DMS114 treated with DMSO at 0.1 percent for 48 hours (cell line): Measurements from ENCODE around the gene COX6A2.
"Not testable (repeated sequence)": the region's sequence is repeated elsewhere in the genome, so short reads cannot be mapped to it uniquely, and the experiment has no call there.

Experiments
- DNase-seq: peaks from one replicate; lab custom pipeline; 2025; ENCODE audit not compliant: unreplicated experiment; lab: John Stamatoyannopoulos, UW

The COX6A2 gene

GRCh38 chr16:31439023-31439422 lies 10.9 kb upstream of the COX6A2 start:
- DNase-seq: not testable (repeated sequence)

DNA sequence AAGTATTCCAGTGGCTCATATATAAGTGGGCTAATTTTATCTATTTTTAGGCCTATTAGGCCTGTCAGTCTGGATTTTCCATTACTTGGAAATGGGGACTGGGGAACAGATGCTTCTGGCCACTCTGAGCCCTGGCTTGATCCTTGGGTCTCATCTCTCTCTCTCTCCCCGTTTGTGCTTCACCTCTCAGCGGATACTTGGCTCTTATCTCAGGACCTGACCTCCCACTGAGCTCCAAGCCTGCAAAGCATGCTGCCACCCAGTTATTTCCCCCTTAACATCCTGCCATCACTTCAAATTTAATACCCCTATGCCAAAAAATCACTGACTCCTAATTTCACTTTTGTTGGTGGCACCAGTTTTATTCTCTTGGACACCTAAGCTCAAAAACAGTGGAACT lies 10.3 kb upstream of the COX6A2 start:
- DNase-seq: no peak

GRCh38 chr16:31436221-31437045 lies 8.3 kb upstream of the COX6A2 start:
- DNase-seq: no peak

DNA sequence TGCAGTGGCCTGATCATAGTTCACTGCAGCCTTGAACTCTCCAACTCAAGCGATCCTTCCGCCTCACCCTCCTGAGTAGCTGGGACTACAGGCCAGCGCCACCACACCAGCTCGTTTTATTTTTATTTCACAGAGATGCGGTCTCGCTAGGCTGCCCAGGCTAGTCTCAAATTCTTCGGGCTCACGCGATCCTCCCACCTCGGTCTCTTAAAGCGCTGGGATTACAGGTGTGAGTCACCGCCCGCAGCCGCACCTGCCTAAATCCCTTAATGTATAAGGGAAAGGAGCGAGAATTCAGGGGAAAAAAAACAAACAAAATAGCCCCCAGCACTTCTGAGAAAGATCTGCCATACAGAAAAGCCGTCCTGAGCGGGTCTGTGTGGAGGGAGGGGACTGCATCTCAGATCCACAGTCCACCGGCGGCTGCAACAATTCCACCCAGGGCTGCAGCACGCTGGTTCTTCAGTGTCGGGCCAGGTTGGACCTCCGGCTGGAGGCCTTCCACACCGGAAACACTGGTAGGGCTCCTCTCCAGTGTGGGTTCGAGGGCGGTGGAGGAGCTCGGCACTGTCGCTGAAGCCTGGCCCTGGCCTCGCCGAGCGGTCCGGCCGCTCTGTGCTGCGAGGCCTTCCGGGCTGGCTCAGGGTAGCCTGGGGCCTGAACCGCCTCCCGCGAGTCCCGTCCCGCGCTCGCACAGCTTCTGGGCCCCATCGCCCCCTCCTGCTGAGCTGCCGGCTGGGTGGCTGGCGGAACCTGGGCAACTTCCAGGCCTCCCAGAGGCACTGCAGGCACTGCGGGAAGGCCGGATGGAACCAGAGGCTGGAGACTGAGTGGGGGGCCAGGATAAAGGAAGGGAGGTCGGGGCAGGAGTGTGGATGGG lies 7.4 kb upstream of the COX6A2 start:
- DNase-seq: no peak

- DNase-seq: no peak
These were observed 2.4 kb upstream of the COX6A2 start for GRCh38 chr16:31430380-31431052.

GRCh38 chr16:31429796-31430195 lies 1.6 kb upstream of the COX6A2 start:
- no peak for DNase-seq

GRCh38 chr16:31429314-31429713 lies 1.2 kb upstream of the COX6A2 start:
- no peak for DNase-seq

DNA sequence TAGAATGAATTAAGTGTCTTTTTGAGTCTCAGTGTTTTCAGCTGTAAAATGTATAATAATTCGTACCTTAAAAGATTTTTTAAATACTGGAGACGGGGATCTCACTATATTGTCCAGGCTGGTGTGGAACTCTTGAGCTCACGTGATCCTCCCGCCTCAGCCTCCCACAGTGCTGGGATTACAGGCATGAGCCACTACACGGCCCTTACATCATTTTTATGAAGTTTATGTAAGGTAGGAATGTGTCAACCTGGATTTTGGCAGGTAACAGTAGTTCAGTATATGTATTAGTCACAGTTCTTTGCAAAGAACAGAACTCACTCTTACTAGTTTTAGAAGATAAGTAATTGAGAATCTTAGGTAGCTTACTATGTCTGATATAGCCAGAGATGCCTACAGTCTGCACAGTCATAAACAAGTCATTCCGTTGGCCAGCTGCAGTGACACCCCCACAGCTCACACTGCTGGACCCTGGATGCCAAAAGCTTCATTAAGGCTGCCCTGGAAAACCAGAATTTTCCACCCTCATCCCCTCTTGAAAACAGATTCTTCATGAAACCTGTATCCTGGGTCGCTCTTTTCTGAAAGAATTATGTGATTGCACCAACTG lies 583 bp upstream of the COX6A2 start:
- DNase-seq: no peak

- peak; percentile 42 for DNase-seq
These were observed 500 bp downstream of the COX6A2 start for GRCh38 chr16:31427441-31428278.

GRCh38 chr16:31423801-31424200 lies 4.4 kb downstream of the COX6A2 start:
- no peak for DNase-seq

- no peak for DNase-seq
These were observed 4.9 kb downstream of the COX6A2 start for GRCh38 chr16:31423241-31423640.

GRCh38 chr16:31421587-31421986 lies 6.6 kb downstream of the COX6A2 start:
- DNase-seq: no peak

DNA sequence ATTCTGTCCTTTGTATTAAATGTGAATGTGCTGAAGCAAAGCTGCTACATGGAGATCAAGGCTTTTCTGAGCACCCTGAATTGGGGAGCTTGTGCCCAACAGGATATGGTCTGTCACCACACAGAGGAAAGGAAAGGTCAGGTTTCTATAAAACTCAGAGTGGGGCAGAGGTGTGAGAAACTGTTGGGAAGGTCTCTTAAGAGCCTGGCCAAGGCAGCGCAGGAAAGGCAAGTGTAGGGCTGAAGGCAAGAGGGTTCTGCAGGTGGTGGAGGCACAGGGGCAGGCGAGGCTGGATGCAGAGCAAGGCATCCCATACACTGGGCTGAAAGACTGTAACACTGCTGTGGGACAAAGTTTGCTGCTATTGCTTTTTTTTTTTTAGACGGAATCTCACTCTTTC lies 8.1 kb downstream of the COX6A2 start:
- DNase-seq: no peak

GRCh38 chr16:31417916-31418315 lies 10.2 kb downstream of the COX6A2 start:
- DNase-seq: no peak

DNA sequence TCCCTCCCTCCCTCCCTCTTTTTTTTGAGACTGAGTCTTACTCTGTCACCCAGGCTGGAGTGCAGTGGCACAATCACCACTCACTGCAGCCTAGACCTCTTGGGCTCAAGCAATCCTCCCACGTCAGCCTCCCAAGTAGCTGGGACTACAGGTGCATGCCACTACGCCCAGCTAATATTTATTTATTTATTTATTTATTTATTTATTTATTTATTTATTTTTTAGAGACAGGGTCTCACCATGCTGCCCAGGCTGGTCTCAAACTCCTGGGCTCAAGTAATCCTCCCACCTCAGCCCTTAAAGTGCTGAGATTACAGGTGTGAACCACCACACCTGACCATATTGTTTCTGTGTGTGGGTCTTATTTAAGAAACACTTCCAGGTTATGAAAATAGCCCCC lies 11.1 kb downstream of the COX6A2 start:
- not testable (repeated sequence) for DNase-seq

DNA sequence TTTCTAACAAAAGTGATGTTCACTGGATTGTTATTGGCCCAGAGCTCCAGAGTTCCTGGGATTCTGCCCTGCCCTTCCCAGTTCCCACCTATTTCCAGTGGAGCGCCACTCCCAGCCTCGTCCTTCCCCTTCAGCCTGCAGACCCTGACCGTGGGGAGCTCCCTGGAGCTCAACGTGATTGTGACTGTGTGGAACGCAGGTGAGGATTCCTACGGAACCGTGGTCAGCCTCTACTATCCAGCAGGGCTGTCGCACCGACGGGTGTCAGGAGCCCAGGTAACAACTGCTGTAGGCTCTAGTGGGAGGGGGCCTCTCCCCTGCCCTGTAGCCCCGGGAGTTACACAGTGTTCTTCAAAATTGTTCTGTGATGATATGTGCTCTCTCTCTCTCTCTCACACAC lies 11.8 kb downstream of the COX6A2 start:
- DNase-seq: no peak

DNA sequence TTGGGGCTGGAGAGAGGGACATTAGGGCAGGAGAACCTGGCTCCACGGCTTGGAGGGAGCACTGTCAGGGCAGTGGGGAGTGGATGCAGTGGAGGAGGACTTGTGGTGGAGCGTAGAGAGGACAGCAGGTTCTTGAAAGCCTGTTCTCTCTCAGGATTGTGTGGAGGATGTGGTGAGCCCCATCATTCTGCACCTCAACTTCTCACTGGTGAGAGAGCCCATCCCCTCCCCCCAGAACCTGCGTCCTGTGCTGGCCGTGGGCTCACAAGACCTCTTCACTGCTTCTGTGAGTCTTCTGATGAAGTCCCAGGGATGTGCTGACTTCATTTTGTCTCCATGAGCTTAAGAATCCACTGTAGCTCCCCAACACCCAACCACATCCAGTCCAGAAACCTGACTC lies 13.5 kb downstream of the COX6A2 start:
- DNase-seq: no peak

DNA sequence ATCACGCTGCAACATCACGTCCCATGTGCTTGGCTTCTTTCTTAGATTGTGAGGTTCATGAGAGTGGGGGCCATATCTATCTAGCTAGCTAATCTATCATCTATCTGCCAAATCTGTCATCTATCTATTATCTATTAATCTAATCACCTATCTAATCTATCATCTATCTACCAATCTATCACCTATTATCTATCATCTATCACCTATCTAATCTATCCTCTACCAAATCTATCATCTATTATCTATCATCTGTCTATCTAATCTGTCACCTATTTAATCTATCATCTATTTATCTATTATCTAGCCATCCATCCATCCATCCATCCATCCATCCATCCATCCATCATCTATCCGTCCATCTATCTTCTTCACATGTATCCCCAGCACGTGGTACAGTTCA lies 14.2 kb downstream of the COX6A2 start:
- no peak for DNase-seq

DNA sequence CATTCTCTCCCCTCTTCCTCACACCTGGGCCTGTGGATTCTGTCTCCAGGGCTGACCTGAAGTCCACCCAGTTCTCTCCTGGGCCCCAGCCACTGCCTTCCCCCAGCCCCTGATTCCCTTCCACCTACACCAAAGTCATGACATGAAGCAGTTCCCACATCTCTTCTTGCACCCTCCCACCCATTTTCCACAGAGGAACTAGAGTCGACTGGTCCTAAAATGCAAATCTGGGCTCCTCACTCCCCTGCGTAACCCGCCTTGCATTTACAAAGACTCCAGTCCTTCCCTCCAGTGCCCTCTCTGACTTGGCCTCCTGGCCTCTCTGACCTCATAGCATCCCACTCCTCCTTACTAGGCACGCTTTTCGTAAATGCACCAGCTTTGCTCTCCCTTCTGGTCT lies 14.8 kb downstream of the COX6A2 start:
- no peak for DNase-seq

DNA sequence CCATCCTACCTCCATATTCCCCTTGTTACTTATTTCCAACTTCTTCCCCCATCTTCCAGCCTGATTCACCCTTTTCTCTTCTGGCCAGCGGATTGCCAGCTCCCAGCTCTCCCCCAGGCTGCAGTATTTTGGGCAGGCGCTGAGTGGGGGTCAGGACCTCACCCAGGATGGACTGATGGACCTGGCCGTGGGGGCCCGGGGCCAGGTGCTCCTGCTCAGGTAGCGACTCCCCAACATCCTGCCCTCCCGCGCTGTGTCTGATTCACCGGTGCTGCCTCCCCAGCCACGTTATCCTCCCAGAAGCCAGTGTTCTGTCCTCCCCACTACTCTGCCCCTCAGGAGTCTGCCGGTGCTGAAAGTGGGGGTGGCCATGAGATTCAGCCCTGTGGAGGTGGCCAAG lies 15.4 kb downstream of the COX6A2 start:
- no peak for DNase-seq
